Stimulated activated CD4-positive, alpha-beta T cell treated with anti-CD3 and anti-CD28 coated beads, Interleukin-1b, Interleukin-23, amount 100 ng/mL, for 24 hours (primary cell): ENCODE measurements around the gene CLSTN2.

ENCODE experiments used
- DNase-seq, 4 experiments: peaks; one replicate each; pipeline ENCODE4 v3.0.0-alpha.2; 2020; ENCODE audit warnings: low read depth in 4 of 4, low spot score in 1 of 4

The CLSTN2 gene

DNA sequence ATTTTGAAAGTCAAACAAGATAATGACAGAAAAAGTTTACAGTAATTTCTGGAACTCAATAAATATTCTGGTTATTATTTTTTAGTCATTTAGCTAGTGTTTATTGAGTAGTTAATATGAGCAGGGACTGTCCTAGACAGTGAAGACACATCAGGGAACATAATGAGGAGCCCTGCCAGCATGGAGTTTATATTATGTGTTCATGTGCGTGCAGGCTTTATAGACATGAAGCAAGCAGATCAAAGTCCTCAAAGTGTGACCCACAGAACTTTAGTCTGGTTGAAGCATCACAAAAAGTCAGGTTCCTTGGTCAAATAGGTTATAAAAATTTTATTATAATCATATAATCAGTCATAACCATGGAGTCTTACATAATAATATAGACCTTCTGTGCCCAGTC, 289.3 kb downstream of the CLSTN2 start:
- DNase-seq, result no peak

- DNase-seq, result no peak
Observed at GRCh38 chr3:140225996-140226395, 291.0 kb downstream of the CLSTN2 start.

DNA sequence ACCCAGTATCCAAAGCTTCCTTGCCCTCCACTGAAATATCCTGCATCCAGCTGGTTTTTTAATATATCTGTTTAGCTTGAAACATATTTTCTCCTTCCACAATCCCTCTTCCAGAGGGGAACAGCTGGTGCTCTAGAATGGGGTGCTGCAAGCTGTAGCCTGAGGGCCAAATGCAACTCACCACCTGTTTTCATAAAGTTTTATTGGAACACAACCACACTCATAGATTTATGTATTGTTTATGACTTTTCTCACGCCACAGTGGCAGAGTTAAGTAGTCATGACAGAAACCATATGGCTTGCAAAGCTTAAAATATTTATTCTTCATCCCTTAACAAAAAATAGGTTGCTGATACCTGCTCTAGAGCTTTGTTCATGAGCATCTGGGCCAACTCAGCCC, 298.7 kb downstream of the CLSTN2 start:
- DNase-seq, result no peak

GRCh38 chr3:140234256-140234655, 299.3 kb downstream of the CLSTN2 start:
- DNase-seq, result no peak

GRCh38 chr3:140236836-140237501, 302.0 kb downstream of the CLSTN2 start:
- DNase-seq, result no peak

DNA sequence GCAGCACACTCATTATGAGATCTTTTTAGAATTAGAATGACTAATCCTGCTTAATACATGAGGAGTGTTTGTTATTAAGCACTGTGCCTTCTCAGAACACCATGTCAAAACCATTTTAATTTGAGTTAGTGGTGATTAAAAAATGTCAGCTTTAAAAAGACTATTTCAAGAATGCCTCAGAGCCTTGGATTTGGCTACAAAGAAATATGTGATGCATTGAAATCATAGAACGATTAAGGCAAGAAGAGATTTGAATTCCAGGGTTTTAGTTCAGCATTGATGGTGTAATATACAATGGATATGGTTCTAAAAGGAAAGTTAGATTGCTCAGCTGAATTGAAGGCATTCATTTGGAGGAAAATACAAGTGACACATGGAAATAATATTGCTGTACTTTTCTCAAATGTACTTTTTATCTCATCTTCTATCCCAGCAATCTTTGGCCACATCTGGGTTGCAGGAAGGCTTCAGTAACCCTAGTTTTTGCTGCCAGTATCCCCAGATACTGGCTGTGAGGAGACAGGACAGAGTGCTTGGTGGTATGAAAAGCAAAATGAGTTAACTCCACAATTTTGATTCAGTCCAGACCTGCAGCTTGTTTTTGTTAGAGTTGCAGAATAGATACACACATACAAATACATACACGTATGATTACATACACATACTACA, 303.8 kb downstream of the CLSTN2 start:
- no peak for DNase-seq

GRCh38 chr3:140242818-140243276, 307.9 kb downstream of the CLSTN2 start:
- DNase-seq, result no peak

- DNase-seq, result no peak
Observed at GRCh38 chr3:140243575-140243974, 308.6 kb downstream of the CLSTN2 start.

- no peak for DNase-seq
Observed at GRCh38 chr3:140244893-140245292, 309.9 kb downstream of the CLSTN2 start.

DNA sequence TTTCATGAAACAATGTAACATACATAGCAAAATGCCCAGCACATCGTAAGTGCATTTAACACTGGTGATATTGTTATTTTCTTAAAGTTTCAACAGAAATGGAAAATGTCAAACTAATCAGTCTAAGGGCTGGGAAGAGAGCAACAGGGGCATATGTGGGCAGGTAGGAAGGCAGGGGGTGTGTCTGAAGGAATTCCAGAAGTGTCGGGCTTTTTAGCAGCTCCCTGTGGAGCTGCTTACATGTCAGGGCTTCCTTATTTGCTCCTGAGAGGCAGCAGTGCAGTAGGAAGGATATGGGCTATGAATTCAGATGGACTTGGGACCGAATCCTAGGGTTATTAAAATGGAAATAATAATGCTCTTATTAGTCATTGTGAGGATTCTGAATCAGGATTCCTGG, 311.6 kb downstream of the CLSTN2 start:
- DNase-seq, result no peak

- no peak for DNase-seq
Observed at GRCh38 chr3:140247775-140248174, 312.8 kb downstream of the CLSTN2 start.

GRCh38 chr3:140249188-140249587, 314.2 kb downstream of the CLSTN2 start:
- no peak for DNase-seq

DNA sequence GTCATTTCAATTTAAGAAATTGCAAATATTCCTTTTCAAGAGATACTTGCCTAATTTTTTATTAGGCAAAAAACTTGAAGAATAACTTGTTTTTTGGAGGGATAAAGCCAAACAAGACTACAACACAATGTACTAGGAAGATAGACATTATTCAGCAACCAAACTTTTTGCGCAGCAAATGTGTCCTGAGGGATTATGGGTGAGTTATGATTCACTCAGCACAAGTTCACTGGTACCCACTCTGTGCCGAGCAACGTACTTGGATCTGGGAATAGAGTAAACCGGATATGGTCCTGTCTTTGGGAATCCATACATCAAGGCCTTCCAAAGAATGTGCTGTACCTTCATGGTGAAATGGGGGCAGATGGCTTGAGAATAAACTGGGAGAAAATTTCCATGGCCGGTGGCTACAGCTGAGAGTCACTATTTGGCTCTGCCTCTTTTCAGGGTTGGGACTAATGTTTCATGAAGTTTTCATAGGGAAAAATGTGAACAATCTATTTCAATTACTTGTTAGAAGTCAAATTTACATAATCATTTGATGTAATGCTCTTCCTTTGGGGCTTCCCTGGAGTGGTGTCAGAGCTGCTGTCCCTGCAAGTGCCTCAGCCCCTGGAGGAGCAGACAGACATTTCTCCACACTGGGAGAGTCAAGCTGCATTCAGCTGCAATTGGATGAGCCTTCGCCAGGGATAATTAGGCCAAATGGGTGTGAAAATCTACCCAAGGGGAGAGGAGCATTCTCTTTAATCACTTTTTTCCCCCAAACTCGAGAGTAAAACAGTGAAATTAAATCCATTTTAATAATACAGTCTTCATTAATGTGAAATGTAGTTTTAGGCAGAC, 315.2 kb downstream of the CLSTN2 start:
- no peak for DNase-seq

DNA sequence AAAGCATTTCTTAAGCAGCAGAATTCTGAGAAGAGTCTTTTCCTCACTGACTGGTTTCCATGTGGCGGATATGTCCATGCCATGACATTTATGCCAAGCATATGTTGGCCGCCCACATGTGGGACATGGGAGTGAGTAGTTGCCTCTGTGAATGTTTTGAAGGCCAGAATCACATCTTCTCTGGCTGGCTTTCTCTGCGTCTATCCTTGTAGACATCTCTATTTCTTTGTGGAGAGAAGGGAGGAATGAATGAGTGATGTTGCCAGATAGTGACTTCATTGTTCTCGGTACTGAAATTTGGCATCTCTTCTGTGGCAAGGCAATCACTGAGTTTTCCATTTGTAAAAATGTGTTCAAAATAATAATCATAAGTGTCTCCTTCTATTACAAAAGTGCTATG, 316.0 kb downstream of the CLSTN2 start:
- DNase-seq, result no peak

DNA sequence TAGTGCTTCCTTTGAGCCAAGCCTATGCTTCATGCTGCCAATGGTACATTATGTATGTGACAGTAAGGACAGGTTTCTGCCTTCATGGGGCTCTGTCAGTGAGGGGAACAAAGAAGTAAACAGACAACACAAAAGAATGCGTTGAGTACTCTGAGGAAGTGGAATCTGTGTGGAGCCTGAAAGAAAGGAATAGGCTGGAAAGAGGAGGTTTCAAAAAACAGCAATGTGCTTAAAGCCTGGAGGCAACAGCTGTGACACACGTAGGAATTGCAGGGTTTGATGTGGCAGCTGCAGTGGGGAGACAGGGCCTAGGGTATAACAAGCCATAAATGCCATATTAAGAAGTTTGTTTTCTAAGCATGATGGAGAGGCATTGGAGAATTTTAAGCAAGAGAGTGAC, 316.7 kb downstream of the CLSTN2 start:
- DNase-seq, result no peak

DNA sequence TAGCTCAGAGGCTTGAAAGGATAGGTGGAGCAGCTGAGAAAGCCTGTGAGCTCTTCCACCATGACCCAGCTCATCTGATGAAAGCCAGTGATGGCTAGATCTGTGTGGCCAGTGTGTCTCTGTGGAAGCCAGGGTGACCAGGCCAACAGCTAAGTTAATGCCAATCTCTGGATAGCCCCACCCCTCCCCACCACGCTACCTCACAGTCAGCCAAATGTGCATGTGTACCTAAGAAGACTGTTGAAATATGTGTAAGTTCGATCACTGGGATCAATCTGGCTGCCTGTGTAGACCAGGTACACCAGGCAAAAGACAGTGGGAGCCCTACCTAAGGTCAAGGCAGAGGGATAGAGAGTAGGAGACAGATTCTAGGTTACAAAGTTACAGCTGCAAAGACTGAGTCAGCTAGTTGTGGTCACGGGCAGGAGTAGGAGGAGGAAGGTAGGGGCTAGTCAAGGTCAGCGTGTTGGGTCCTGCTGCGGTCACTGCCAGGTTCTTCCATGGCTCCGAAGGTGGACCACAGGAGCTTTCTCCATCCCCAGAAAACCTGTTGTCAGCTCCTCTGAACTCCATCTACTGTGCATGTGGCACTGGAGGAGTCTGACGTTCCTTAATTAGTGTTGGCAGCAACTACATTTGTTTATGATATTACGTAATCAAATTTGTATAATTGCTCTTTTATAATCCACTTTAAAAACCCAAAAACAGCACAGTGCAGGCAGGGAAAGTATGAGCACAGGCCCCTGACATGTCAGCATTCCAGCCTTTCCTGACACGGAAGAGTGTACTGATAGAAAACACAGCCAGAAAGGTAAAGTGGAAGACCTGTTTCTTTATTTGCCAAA, 318.0 kb downstream of the CLSTN2 start:
- no peak for DNase-seq

GRCh38 chr3:140258222-140258724, 323.3 kb downstream of the CLSTN2 start:
- no peak for DNase-seq

- no peak for DNase-seq
Observed at GRCh38 chr3:140265302-140265701, 330.3 kb downstream of the CLSTN2 start.

GRCh38 chr3:140268103-140268502, 333.1 kb downstream of the CLSTN2 start:
- DNase-seq, result no peak

DNA sequence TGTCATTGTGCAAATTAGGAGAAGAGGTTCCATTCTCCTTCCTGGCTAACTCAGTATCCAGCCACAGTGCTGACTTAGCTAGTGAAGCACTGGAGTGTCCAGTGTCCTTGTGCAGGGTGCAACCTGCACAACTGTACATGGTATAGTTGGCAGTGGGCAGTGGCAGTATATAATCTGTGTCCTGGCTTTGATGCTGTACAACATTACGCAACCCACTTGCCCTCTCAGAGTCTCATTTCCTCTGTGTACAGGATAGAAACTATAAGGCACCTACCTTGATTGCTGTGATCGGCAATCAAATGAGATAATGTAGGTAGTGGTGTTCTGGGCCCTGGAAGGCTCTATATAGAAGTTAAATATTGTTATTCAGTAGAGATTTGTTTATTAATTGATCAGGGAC, 333.6 kb downstream of the CLSTN2 start:
- DNase-seq, result no peak

- no peak for DNase-seq
Observed at GRCh38 chr3:140270329-140270728, 335.3 kb downstream of the CLSTN2 start.
